ENCODE data around the gene AOPEP.

AOPEP gene

GRCh38 chr9:94975480-94975879 is 249.0 kb downstream of the AOPEP start:
- no peak for DNase-seq

- DNase-seq = no peak
Measured at GRCh38 chr9:94976077-94976476, 249.6 kb downstream of the AOPEP start.

- DNase-seq = no peak
Measured at GRCh38 chr9:94977416-94977815, 250.9 kb downstream of the AOPEP start.

GRCh38 chr9:94979904-94980507 is 253.5 kb downstream of the AOPEP start:
- no peak for DNase-seq

- no peak for DNase-seq
Measured at GRCh38 chr9:94980947-94981722, 254.6 kb downstream of the AOPEP start.

- DNase-seq = no peak
Measured at GRCh38 chr9:94981723-94982090, 255.2 kb downstream of the AOPEP start.

GRCh38 chr9:94982211-94982610 is 255.7 kb downstream of the AOPEP start:
- DNase-seq = no peak

- no peak for DNase-seq
Measured at GRCh38 chr9:94983552-94983951, 257.1 kb downstream of the AOPEP start.

- no peak for DNase-seq
Measured at GRCh38 chr9:94984891-94985476, 258.5 kb downstream of the AOPEP start.

GRCh38 chr9:94985649-94986048 is 259.1 kb downstream of the AOPEP start:
- DNase-seq = no peak

- no peak for DNase-seq
Measured at GRCh38 chr9:94987731-94988130, 261.2 kb downstream of the AOPEP start.

- DNase-seq = no peak
Measured at GRCh38 chr9:94990897-94991561, 264.5 kb downstream of the AOPEP start.

- DNase-seq = no peak
Measured at GRCh38 chr9:94991961-94992907, 265.7 kb downstream of the AOPEP start.

- no peak for DNase-seq
Measured at GRCh38 chr9:94993160-94993820, 266.8 kb downstream of the AOPEP start.

- DNase-seq = no peak
Measured at GRCh38 chr9:94993821-94994165, 267.3 kb downstream of the AOPEP start.

GRCh38 chr9:94995048-94995693 is 268.7 kb downstream of the AOPEP start:
- DNase-seq = no peak

- no peak for DNase-seq
Measured at GRCh38 chr9:94996641-94997040, 270.1 kb downstream of the AOPEP start.

GRCh38 chr9:94997727-94998126 is 271.2 kb downstream of the AOPEP start:
- DNase-seq = no peak

- no peak for DNase-seq
Measured at GRCh38 chr9:94999832-95000231, 273.3 kb downstream of the AOPEP start.

- DNase-seq = no peak
Measured at GRCh38 chr9:95000821-95001220, 274.3 kb downstream of the AOPEP start.

- no peak for DNase-seq
Measured at GRCh38 chr9:95001720-95002119, 275.2 kb downstream of the AOPEP start.

Data from cerebellar nuclear complex (tissue), 1 donor.